Midbrain (tissue), 1 donor: ENCODE results near the gene RHOH.
"Not testable (repeated sequence)": the region's sequence is repeated elsewhere in the genome, so short reads cannot be mapped to it uniquely, and the experiment has no call there.

Experiments used
- DNase-seq: peaks from one replicate; lab custom pipeline; 2025; lab: John Stamatoyannopoulos, UW

Gene RHOH

GRCh38 chr4:40196724-40197281, at the start of gene RHOH:
Gene RHOH, plus strand, starts transcription at chr4:40197031. Its CDS starts 46,356 bp downstream, at chr4:40243387.
- DNase-seq = no peak

DNA sequence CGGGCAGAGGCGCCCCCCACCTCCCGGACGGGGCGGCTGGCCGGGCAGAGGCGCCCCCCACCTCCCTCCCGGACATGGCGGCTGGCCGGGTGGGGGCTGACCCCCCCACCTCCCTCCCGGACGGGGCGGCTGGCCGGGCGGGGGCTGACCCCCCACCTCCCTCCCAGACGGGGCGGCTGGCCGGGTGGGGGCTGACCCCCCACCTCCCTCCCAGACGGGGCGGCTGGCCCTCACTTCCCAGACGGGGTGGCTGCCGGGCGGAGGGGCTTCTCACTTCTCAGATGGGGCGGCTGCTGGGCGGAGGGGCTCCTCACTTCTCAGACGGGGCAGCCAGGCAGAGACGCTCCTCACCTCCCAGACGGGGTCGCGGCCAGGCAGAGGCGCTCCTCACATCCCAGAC, 49.3 kb upstream of the RHOH start:
- DNase-seq = not testable (repeated sequence)

GRCh38 chr4:40149960-40150385, 46.9 kb upstream of the RHOH start:
- DNase-seq = peak; percentile 52

- DNase-seq = no peak
These were observed 45.9 kb upstream of the RHOH start for GRCh38 chr4:40150932-40151331.

GRCh38 chr4:40152637-40153036, 44.2 kb upstream of the RHOH start:
- no peak for DNase-seq

GRCh38 chr4:40157436-40157835, 39.4 kb upstream of the RHOH start:
- no peak for DNase-seq

DNA sequence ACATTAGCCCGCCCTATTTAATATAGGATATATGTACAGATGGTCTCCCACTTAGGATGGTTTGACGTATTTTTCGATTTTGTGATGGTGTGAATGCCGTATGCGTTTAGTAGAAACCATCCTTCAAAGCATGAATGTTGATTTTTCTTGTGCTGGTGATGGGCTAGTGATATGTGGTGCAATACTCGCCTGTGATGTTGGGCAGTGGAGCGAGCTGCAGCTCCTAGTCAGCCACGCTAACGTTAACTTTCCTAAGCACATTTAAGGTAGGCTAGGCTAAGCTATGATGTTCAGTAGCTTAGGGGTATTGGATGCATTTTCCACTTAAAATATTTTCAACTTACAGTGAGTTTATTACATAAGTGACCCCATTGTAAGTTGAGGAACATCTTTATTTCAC, 36.6 kb upstream of the RHOH start:
- no peak for DNase-seq

DNA sequence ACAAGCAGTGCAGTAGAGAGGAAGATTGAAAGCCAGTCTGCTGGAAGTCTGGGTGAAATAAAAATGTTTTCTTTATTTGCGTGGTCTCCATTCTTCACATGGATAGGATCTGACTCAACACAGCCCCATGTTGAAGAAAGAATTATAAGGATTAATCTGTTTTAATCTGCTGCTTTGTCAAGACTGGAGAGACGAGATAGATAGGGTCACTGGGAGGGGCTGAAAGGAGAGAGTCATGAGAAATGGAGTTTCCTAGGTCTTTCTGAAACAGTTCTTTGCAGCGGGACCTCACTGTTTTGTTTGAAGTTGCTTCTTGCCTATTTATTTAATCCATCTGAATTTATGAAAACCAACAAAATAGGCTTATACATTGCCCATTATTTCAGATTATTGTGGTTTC, 32.4 kb upstream of the RHOH start:
- DNase-seq = no peak

- no peak for DNase-seq
These were observed 30.9 kb upstream of the RHOH start for GRCh38 chr4:40165916-40166315.

DNA sequence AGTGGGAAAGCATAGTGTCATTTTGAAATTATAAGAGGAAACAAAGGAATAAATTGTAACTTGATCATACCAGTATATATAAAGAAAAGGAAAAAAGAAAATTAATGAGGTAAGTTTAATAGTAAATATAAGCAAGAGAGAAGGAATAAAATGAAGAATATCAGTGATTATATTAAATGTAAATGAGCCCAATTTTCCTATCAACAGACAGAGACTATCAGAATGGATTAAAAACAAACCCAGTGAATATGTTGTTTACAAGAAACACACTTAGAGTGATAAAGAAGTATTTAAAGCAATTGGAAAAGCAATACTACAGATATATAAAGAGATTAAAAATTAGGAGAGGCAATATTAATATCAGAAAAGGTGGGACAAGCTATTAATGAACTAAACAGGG, 28.8 kb upstream of the RHOH start:
- no peak for DNase-seq

- no peak for DNase-seq
These were observed 26.2 kb upstream of the RHOH start for GRCh38 chr4:40170588-40170987.

GRCh38 chr4:40173470-40173875, 23.4 kb upstream of the RHOH start:
- no peak for DNase-seq

DNA sequence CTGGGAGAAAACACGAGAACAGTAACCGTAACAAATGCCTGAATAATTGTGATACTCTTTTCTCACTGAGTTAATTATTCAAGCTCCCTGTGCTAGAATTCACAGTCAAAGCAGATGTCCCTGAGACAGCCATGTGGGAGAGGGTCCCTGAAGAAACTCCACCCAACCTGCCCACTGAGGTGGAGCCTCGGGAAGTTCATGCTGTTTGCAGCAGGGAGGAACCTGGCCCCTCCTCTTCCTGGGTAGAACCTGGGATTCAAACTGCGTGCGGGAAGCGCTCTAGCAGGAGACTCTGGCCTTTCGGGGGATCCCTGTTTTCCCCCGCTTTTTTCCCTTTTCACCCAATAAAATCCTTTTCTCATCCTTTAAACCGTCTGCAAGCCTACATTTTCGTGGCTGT, 20.2 kb upstream of the RHOH start:
- no peak for DNase-seq

DNA sequence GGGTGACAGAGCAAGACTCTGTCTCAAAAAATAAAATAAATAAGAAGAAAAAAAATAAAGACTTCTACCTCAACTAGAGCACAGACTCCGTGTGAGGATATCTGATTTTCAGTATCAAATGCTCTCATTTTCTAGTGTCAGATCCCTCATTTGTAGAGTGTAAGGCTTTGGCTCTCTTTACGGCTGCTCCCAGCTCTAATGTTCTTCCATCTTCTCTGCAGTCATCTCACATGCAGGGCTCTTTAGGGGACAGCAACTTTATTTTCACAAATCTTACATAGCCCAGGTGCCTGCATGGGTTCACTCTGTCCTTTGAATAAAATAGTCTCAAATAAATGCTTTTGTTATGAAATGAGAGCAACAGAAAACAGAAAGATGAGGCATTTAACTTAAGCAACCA, 19.2 kb upstream of the RHOH start:
- DNase-seq = no peak

- DNase-seq = no peak
These were observed 18.2 kb upstream of the RHOH start for GRCh38 chr4:40178672-40179071.

- DNase-seq = no peak
These were observed 17.5 kb upstream of the RHOH start for GRCh38 chr4:40179360-40179759.

GRCh38 chr4:40180356-40180755, 16.5 kb upstream of the RHOH start:
- no peak for DNase-seq

DNA sequence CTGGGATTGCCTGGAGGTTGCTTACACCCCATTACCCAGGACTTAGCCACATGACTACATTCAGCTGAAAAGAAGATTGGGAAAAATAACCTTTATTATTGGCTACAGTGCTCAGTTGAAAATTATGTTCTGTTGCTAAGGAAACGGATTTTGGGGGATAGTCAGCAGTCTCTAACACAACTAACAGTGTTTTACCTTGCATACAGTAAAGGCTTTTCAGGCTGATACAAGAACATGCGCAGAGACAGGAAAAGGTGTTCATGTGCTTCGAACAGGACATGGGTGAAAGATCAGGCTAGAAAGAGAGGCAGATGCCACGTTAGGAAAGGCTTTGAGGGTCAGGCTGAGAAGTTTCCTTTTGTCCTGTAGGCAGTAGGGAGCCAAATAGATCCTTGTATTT, 14.8 kb upstream of the RHOH start:
- DNase-seq = no peak

DNA sequence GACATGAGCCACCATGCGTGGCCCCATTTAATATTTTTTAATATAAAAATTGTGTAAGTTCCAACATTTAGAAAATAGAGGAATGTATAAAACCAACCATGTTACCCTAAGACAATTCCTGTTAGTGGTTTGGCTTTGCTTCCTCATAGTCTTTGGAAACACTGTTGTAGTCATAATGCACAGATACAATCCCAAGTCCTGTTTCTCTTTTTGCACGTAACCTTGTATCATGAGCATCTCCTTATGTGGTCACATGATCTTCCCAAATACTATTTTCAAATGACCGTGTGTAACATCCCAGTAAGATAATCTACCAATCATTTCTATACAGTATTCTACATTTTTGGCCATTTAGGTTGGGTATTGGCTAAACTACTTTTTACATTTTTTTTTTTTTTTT, 13.9 kb upstream of the RHOH start:
- no peak for DNase-seq

GRCh38 chr4:40183615-40184411, 13.0 kb upstream of the RHOH start:
- no peak for DNase-seq

DNA sequence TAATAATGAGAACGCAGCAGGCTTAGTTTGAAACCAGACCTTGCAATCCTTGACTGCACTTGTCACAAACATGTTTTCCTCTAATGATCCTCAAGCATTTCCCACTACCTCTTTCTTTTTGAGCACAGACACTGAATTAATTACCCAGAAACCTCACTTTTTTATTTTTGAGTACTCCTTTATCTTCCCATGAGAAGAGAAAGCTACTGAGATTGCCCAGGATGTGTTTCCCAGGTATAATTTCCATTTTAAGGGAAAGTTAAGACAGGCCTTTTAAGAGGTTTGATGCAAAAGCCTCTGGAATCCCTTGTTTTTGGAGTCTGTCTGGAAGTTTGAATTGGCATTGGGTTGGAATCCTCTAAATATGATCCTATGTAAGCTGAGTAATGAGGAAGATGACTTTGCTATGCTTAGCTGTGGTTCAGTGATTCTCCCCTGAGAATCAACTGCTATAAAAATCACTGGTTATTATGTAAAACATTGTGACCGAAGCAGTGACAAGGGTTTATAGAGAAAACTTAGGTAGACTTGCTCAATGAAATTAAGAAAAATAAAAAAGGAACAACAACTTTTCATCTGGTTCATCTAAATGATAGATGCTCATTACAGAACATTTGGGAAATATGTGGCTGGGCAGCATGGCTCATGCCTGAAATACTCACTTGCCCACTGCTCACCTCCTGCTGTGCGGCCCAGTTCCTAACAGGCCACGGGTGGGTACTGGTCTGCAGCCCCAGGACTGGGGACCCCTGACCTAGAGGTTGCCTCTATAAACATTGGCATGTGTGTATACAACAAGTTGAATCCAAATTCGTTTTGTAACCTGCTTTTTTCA, 10.8 kb upstream of the RHOH start:
- DNase-seq = no peak

DNA sequence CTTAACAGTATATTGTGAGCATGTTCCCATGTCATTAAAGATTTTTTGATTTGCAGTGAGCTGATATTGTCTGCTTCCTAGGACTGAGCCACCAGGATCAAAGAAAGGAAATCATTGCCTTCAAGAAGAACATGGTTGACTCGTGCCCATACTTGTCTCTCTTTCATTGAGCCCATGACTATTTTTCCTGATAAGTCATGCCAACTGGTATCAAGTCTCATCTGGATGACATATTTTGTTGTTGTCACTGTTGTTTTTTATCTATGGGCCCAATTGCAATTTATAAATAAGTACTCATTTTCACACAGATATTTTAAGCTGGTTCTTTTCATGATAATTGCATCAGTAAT, 10.2 kb upstream of the RHOH start:
- DNase-seq = no peak

- DNase-seq = no peak
These were observed 9.4 kb upstream of the RHOH start for GRCh38 chr4:40187386-40187906.
